AG09309 (cell line): ENCODE results near the gene CBARP.

Source experiments
- DNase-seq: peaks from one replicate; pipeline ENCODE4 v3.0.0-alpha.2; 2010; ENCODE audit warnings: low read depth
- H3K4me3 ChIP-seq: 2 replicates; pipeline ENCODE4 v1.5.1; 2011; ENCODE audit warnings: mild to moderate bottlenecking, low read depth, low read length, moderate library complexity; ENCODE audit not compliant: control insufficient read depth
- TF ChIP-seq, protein P1 (sequence below): IDR thresholded peaks from 2 replicates; pipeline ENCODE4 v1.5.1; 2011; ENCODE audit warnings: mild to moderate bottlenecking, low read depth, low read length, inconsistent platforms; ENCODE audit not compliant: insufficient read depth, control insufficient read depth; ENCODE audit errors: missing control alignments

CBARP gene

DNA sequence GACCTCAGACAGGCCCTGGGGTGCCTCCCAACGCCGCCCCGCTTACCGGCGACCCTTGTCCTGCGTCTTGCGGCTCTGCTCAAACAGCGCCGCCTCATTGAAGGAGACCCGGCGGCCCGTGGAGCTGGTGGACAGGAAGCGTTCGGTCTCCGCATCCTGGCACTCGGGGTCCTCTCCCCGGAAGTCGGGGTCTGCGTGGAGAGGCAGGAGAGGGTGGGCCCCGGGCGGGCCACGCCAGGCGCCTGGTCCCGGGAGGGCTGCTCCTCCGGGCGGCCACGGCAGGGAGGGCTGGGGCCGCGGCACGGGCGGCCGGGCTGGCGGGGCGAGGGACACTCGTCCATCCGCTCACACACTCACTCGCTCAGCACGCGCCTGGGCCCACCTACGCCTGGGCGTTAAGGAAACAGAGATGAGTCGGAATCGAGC is 2.8 kb downstream of the CBARP start:
- no peak overlapping the region for H3K4me3 ChIP-seq
- DNase-seq = no peak
- TF ChIP-seq, protein P1, sequence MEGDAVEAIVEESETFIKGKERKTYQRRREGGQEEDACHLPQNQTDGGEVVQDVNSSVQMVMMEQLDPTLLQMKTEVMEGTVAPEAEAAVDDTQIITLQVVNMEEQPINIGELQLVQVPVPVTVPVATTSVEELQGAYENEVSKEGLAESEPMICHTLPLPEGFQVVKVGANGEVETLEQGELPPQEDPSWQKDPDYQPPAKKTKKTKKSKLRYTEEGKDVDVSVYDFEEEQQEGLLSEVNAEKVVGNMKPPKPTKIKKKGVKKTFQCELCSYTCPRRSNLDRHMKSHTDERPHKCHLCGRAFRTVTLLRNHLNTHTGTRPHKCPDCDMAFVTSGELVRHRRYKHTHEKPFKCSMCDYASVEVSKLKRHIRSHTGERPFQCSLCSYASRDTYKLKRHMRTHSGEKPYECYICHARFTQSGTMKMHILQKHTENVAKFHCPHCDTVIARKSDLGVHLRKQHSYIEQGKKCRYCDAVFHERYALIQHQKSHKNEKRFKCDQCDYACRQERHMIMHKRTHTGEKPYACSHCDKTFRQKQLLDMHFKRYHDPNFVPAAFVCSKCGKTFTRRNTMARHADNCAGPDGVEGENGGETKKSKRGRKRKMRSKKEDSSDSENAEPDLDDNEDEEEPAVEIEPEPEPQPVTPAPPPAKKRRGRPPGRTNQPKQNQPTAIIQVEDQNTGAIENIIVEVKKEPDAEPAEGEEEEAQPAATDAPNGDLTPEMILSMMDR = no peak

GRCh38 chr19:1234051-1234954 is 3.5 kb downstream of the CBARP start:
- no peak for DNase-seq
- TF ChIP-seq, protein P1 = no peak
- H3K4me3 ChIP-seq = no peak overlapping the region

- TF ChIP-seq, protein P1 = no peak
- no peak for DNase-seq
Observed at GRCh38 chr19:1233115-1233667, 4.6 kb downstream of the CBARP start.

GRCh38 chr19:1232652-1233072 is 5.1 kb downstream of the CBARP start:
- no peak overlapping the region for H3K4me3 ChIP-seq
- TF ChIP-seq, protein P1 = no peak
- no peak for DNase-seq

More at GRCh38 chr19:1233115-1233667, 4.6 kb downstream of the CBARP start:
- H3K4me3 ChIP-seq = no peak overlapping the region

DNA sequence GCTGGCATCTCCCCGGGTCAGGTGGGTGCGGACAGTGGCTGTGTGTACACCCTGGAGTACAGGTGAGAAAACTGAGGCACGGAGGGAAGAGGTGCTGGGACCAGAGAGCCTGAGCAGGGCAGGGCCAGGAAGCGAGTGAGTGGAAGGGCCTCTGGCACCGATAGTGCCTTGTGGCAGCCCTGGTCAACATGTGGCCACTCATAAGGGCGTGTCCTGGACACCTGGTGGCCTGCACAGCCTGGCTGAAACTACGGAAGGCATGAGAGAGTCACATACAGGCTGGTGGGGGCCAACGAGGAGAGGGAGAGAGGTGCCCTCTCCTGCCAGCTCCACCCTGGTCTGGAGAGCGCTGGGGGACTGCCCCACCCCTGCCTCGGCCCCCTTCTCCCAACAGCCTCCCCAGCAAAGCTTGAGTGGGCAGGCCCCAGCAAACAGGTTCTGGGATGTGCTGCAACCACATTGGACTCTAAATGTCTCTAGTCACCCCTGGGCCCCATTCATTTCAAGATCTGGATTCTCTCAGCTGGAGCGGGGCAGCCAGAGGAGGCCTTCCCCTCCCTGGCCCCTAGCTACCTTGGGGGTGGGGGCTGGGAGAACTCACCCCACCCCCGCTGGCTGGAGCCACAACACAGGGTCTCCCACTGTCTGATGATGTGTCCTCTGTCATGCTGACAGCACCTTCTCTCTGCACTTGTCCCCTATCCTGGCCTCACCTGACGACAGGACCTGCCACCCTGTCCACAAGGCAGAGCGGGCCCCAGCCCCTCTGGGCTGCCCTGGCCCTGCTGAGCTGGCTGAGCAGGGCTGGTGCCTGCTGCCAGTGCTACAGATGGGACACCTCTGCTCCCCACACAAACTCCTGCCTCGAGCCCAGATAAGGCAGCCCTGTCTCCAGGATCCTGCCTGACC is 5.8 kb downstream of the CBARP start:
- DNase-seq = no peak
- no peak overlapping the region for H3K4me3 ChIP-seq
- TF ChIP-seq, protein P1 = no peak

DNA sequence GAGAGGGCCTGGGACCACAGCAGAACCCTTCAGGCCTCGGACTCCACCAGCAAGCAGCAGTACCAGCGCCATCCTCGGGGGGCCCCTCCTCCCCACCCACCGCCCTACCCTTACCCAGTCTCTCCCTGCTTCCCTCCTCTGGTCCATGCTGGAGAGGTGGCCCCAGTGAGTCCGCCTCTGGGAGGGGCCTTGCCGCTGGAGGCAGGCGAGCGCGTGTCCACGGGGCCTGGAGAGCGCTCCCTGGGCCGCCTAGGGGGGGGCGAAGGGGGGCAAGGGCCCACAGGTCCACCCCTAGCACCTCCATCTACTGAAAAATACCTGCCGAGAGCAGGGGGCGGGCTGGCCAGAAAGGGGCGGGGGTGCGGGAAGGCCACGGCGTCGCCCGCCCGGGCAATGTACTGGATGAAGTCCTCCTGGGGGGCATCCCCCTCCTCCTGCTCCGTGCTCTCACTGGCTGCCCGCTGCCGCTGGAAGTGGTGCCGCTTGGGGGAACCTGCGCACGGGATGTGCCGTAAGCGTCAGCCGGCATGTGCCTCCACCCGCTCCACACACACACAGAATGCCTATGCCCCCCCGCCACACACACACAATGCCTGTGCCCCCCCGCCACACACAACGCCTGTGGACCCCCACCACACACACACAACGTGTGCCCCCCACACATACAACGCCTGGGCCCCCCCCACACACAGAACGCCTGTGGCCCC is 6.9 kb downstream of the CBARP start:
- H3K4me3 ChIP-seq = no peak overlapping the region
- TF ChIP-seq, protein P1 = no peak
- no peak for DNase-seq
